Peyer's patch (tissue), 4 donors: Measurements from ENCODE around the gene PHC1. TPM values are rescaled to one million over a fixed set of nuclear protein-coding genes. Genes with fewer than 3 reads are reported as not detected.
A peak's percentile ranks its signal among the peaks of the same experiment; 100 is the strongest.

Experiments
- DNase-seq, 3 donors: peaks; one replicate each; pipeline ENCODE4 v3.0.0-alpha.2; 2017 to 2019
- H3K27ac ChIP-seq, 4 donors: fragments of 200-600 bp; sonication (generic); one replicate each; pipeline ENCODE4 v1.5.1; 2016 to 2019
- H3K27me3 ChIP-seq, 2 donors: fragments of 200-600 bp; sonication (generic); one replicate each; pipeline ENCODE4 v1.5.1; 2019
- H3K36me3 ChIP-seq, 3 donors: fragments of 200-600 bp; sonication (generic); one replicate each; pipeline ENCODE4 v1.5.1; 2016 to 2019
- H3K4me1 ChIP-seq, 4 donors: fragments of 200-600 bp; sonication (generic); one replicate each; pipeline ENCODE4 v1.5.1; 2016 to 2019
- H3K4me3 ChIP-seq, 4 donors: fragments of 200-600 bp; sonication (generic); 1 replicate in 3 of 4; 2 replicates in 1 of 4; pipeline ENCODE4 v1.5.1; 2016 to 2019; ENCODE audit warnings: mild to moderate bottlenecking in 1 of 4
- H3K9me3 ChIP-seq, 4 donors: fragments of 200-600 bp; sonication (generic); one replicate each; pipeline ENCODE4 v1.5.1; 2016 to 2019; ENCODE audit warnings: mild to moderate bottlenecking in 1 of 4
- POLR2A ChIP-seq, 2 donors: fragments of 450-650 bp; IDR thresholded peaks; one replicate each; pipeline ENCODE4 v1.5.1; 2017; ENCODE audit warnings: antibody characterized with exemption in 2 of 2, mild to moderate bottlenecking in 2 of 2, moderate library complexity in 2 of 2
- total RNA-seq, 4 donors: library from RNA; depleted of rRNA; stranded (reverse); fragments of >200 nt; gene quantifications; one replicate each; pipeline ENCODE4 v1.1.0, GENCODE V29; 2016
- TF ChIP-seq, protein P1 (sequence below), 6 experiments: fragments of 450-650 bp in 4 of 6; fragments of 200-600 bp in 2 of 6; sonication (generic) in 1 of 6; IDR thresholded peaks; one replicate each; pipeline ENCODE4 v1.5.1; 2017 to 2019; ENCODE audit warnings: antibody characterized with exemption in 6 of 6, mild to moderate bottlenecking in 3 of 6, moderate library complexity in 1 of 6

Gene PHC1
- total RNA-seq, 4 donors from 2014 or later, result 11.2 to 52.8 (median 31.0) TPM

DNA sequence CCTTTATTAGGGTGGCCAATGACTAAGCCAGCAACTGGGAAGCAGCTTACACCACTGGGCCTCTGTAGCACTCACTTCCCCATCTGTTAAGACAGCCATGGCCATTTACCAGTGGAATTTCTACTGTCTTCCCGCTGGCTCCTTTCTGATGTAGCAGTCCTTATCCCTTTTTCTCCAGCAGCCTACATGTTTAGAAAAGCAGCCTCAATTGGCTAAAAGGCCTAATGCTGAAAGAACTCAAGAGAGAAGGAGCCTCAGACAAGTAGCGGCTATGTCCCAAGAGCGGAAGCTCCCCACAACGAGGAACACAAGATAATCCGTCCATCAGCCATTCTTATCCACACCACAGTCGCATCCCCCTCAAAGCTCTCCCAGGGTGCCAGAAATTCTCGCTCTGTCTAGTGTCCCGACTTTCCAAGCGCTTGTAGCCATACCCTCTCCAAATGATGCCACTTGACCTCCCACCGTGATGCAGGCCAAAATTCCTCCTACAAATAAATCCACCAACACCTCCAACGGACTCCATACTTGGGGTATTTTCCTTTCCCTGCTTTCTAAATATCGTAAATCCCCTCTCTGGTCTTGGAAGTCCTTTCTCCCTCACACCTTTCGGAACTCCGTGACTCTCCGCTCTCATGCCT, 34.5 kb downstream of the PHC1 start:
- peak in 2 of 3 donors; percentile 17 to 49 for DNase-seq
- TF ChIP-seq, protein P1, sequence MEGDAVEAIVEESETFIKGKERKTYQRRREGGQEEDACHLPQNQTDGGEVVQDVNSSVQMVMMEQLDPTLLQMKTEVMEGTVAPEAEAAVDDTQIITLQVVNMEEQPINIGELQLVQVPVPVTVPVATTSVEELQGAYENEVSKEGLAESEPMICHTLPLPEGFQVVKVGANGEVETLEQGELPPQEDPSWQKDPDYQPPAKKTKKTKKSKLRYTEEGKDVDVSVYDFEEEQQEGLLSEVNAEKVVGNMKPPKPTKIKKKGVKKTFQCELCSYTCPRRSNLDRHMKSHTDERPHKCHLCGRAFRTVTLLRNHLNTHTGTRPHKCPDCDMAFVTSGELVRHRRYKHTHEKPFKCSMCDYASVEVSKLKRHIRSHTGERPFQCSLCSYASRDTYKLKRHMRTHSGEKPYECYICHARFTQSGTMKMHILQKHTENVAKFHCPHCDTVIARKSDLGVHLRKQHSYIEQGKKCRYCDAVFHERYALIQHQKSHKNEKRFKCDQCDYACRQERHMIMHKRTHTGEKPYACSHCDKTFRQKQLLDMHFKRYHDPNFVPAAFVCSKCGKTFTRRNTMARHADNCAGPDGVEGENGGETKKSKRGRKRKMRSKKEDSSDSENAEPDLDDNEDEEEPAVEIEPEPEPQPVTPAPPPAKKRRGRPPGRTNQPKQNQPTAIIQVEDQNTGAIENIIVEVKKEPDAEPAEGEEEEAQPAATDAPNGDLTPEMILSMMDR (IDR thresholded peaks at IDR 0.05), result no peak
- no peak for TF ChIP-seq POLR2A (IDR thresholded peaks at IDR 0.05)

DNA sequence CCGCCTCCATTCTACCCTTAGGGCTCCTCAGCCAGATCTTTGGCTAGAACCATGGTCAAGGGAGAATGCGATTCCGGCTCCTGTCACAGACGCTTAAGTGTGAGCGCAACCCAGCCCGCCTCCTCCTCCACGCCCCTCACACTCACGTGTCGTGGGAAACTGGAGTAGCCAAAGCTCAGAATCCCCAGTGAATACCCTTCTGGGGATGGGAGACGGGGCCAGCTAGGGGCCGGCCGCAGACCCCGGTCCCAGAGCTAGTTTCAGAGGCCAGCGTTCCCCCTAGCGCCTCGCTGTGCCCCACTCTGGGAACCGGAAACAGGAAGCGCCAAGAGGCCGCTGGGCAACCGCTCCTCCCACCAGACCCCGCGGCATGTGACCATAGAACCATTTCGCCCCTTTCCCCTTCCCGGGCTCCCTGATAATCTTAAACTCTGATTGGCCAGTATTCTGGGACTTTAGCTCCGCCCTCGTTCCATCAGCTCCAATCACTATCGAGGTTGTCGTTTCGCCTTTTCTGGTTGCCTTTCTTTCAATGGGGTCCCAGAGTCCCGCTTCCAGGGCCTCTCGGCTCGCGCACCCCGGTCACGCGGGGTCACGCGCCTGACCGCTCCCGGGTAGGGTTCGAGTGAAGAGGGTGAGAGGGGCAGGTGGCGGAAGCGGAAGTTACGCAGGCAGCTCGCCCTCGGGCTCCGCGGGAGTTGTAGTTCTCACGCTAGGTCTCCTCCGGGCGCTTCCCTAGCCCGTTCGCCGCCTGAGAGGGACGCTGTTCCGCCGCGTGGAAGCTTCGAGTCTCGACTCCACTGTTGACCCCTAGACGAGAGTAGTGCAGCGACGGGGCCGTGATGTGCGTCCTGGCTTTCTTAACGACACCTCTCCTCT, 35.3 kb downstream of the PHC1 start, which contains the start of gene M6PR:
M6PR (minus strand) TSS at position 304 of the 879 bp plus-strand sequence. CDS start 3,241 bp downstream, outside the sequence.
- peak; percentile 92 to 97 (median 96) for DNase-seq
- Histone ChIP-seq H3K9me3 (no peaks in the 10 kb centered on the region), H3K27ac (peak within 1 kb of the TSS; percentile 88 to 95 (median 93)), H3K4me1 (peaks cover 0 to 19% (median 0%) of the 10 kb centered on the region in 4 donors), H3K4me3 (peak within 1 kb of the TSS; percentile 73 to 89 (median 76)), H3K27me3 (no peaks in the 10 kb centered on the region), H3K36me3 (peaks cover 0 to 14% (median 0%) of the 10 kb centered on the region in 3 donors)
- TF ChIP-seq POLR2A (IDR thresholded peaks at IDR 0.05), result peak; percentile 70 to 79
- TF ChIP-seq, protein P1 (IDR thresholded peaks at IDR 0.05), result peak in 4 of 6 experiments; percentile 47 to 62 (median 53)

More for the DNA sequence above, 34.5 kb downstream of the PHC1 start:
- Histone ChIP-seq H3K9me3 (no peaks in the 10 kb centered on the region), H3K4me3 (peak overlapping the region; percentile 73 to 89 (median 76)), H3K27ac (peak overlapping the region; percentile 88 to 95 (median 93)), H3K4me1 (peaks cover 0 to 19% (median 0%) of the 10 kb centered on the region in 4 donors), H3K36me3 (peaks cover 0 to 22% (median 0%) of the 10 kb centered on the region in 3 donors), H3K27me3 (no peaks in the 10 kb centered on the region)

DNA sequence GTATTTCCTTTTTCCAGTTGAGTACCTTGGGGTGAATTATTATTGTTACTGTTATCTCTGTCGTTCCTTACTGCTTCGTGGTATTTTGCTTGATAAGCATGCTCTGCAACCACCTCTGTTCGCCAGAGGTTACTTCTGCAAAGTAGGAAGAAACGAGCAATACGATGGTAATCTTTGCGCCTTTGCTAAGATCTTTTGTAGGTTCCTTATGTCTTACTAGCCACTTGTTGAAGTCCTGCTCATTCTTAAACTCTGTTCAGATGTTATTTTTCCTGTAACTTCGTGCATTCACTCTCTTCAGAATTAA, 35.9 kb downstream of the PHC1 start:
- H3K4me3 ChIP-seq, result peak overlapping the region; percentile 73 to 89 (median 76)
- peaks cover 0 to 19% (median 0%) of the 10 kb centered on the region in 4 donors for H3K4me1 ChIP-seq
- no peaks in the 10 kb centered on the region for H3K9me3 ChIP-seq
- H3K27ac ChIP-seq, result peak overlapping the region; percentile 88 to 95 (median 93)
- H3K27me3 ChIP-seq, result no peaks in the 10 kb centered on the region
- TF ChIP-seq, protein P1 (IDR thresholded peaks at IDR 0.05), result no peak
- no peak for TF ChIP-seq POLR2A (IDR thresholded peaks at IDR 0.05)
- peaks cover 0 to 8% (median 0%) of the 10 kb centered on the region in 3 donors for H3K36me3 ChIP-seq
- DNase-seq, result no peak

DNA sequence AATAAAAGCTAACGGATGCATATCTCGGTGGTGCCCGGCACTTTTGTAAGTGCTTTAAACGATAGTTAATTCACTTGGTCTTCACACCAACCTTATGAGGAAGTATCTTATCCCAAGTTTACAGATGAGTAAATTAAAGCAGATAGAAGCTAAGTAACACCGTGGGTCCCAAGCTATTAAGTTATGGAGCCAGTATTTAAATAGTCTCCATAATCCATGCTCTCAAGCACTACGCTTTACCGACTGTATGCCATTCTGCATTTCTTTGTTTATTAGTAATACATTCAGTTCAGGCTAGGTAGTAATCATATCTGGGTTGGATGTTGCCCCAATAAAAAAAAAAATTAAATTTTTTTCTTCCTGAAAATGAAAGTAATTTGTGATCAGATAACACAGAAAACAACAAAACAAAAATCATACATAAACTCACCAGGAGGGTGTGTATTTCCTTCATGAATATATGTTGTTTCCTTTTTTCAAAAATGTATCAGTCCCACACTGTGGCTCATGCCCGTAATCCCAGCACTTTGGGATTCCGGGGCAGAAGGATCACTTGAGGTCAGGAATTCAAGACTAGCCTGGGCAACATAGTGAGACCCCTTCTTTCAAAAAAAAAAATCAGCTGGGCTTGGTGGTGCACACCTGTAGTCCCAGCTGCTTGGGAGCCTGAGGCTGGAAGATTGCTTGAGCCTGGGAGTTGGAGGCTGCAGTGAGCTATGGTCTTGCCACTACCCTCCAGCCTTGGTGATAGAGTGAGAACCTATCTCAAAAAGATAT, 36.6 kb downstream of the PHC1 start:
- Histone ChIP-seq H3K27ac (peak overlapping the region; percentile 88 to 95 (median 93)), H3K27me3 (no peaks in the 10 kb centered on the region), H3K36me3 (peaks cover 0 to 1% (median 0%) of the 10 kb centered on the region in 3 donors), H3K4me1 (peaks cover 0 to 19% (median 0%) of the 10 kb centered on the region in 4 donors), H3K4me3 (peak overlapping the region; percentile 73 to 89 (median 76)), H3K9me3 (no peaks in the 10 kb centered on the region)
- TF ChIP-seq, protein P1 (IDR thresholded peaks at IDR 0.05), result peak in 5 of 6 experiments; percentile 5 to 41 (median 18)
- no peak for TF ChIP-seq POLR2A (IDR thresholded peaks at IDR 0.05)
- DNase-seq, result no peak

DNA sequence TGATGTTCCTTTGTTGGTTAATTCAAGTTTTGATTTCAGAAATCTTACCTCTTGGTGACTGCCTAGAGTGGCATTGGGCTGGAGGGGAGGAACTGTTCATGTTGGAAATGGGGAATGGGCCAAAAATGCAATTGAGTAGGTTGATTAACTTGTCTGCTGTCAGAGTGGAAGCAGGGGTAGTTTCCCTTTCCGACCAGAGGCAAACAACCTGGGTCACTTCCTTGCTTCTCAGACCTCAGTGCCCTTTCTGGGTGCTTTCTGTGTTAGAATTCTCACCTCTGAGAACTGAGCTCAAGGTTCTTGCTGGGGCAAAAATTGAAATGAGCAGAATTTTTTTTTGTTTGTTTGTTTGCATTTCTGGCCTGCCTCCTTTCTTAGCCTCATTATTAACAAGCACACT, 37.4 kb downstream of the PHC1 start:
- no peaks in the 10 kb centered on the region for H3K9me3 ChIP-seq
- TF ChIP-seq, protein P1 (IDR thresholded peaks at IDR 0.05), result no peak
- no peak for TF ChIP-seq POLR2A (IDR thresholded peaks at IDR 0.05)
- peaks cover 0 to 19% (median 0%) of the 10 kb centered on the region in 4 donors for H3K4me1 ChIP-seq
- peak overlapping the region; percentile 21 to 95 (median 74) for H3K27ac ChIP-seq
- H3K27me3 ChIP-seq, result no peaks in the 10 kb centered on the region
- no peak for DNase-seq
- H3K4me3 ChIP-seq, result no peak overlapping the region
- no peaks in the 10 kb centered on the region for H3K36me3 ChIP-seq
